ENCODE data around the gene CPTP.
A peak's percentile ranks its signal among the peaks of the same experiment; 100 is the strongest.

The CPTP gene

GRCh38 chr1:1291023-1291528 is 33.5 kb upstream of the CPTP start:
- Histone ChIP-seq H3K9me3 (ENCODE audit: severe bottlenecking) (no peaks in the 10 kb centered on the region), H3K4me3 (ENCODE audit: low read depth, low read length) (no peak overlapping the region), H3K27ac (peak overlapping the region; percentile 38), H3K36me3 (peaks cover 36% of the 10 kb centered on the region), H3K27me3 (ENCODE audit: insufficient read depth, low read depth, severe bottlenecking) (no peaks in the 10 kb centered on the region)
- no peak for DNase-seq
- TF ChIP-seq CTCF (IDR thresholded peaks at IDR 0.05; ENCODE audit: low read depth, low read length): no peak

GRCh38 chr1:1291548-1292441 is 32.8 kb upstream of the CPTP start:
- no peaks in the 10 kb centered on the region for H3K9me3 ChIP-seq (ENCODE audit: severe bottlenecking)
- H3K27me3 ChIP-seq (ENCODE audit: insufficient read depth, low read depth, severe bottlenecking): no peaks in the 10 kb centered on the region
- H3K27ac ChIP-seq: peak overlapping the region; percentile 38
- peak; percentile 88 for DNase-seq
- TF ChIP-seq CTCF (IDR thresholded peaks at IDR 0.05; ENCODE audit: low read depth, low read length): peak; percentile 85
- H3K4me3 ChIP-seq (ENCODE audit: low read depth, low read length): no peak overlapping the region
- peaks cover 41% of the 10 kb centered on the region for H3K36me3 ChIP-seq

GRCh38 chr1:1292442-1292779 is 32.2 kb upstream of the CPTP start:
- H3K9me3 ChIP-seq (ENCODE audit: severe bottlenecking): no peaks in the 10 kb centered on the region
- H3K36me3 ChIP-seq: peaks cover 42% of the 10 kb centered on the region
- H3K27me3 ChIP-seq (ENCODE audit: insufficient read depth, low read depth, severe bottlenecking): no peaks in the 10 kb centered on the region
- no peak overlapping the region for H3K4me3 ChIP-seq (ENCODE audit: low read depth, low read length)
- no peak for DNase-seq
- peak overlapping the region; percentile 30; the same call in 1 of the 2 replicates for H3K27ac ChIP-seq
- TF ChIP-seq CTCF (IDR thresholded peaks at IDR 0.05; ENCODE audit: low read depth, low read length): no peak

- no peak for DNase-seq
- Histone ChIP-seq H3K27me3 (ENCODE audit: insufficient read depth, low read depth, severe bottlenecking) (no peaks in the 10 kb centered on the region), H3K9me3 (ENCODE audit: severe bottlenecking) (no peaks in the 10 kb centered on the region), H3K36me3 (peaks cover 44% of the 10 kb centered on the region), H3K27ac (no peak overlapping the region), H3K4me3 (ENCODE audit: low read depth, low read length) (no peak overlapping the region)
- TF ChIP-seq CTCF (IDR thresholded peaks at IDR 0.05; ENCODE audit: low read depth, low read length): no peak
These were observed 31.8 kb upstream of the CPTP start for GRCh38 chr1:1292851-1293250.

GRCh38 chr1:1293263-1294249 is 31.0 kb upstream of the CPTP start:
- no peak overlapping the region for H3K27ac ChIP-seq

More at GRCh38 chr1:1293263-1294249, 31.0 kb upstream of the CPTP start:
- Histone ChIP-seq H3K4me3 (ENCODE audit: low read depth, low read length) (no peak overlapping the region), H3K36me3 (peaks cover 48% of the 10 kb centered on the region), H3K27me3 (ENCODE audit: insufficient read depth, low read depth, severe bottlenecking) (no peaks in the 10 kb centered on the region), H3K9me3 (ENCODE audit: severe bottlenecking) (no peaks in the 10 kb centered on the region)
- DNase-seq: no peak
- no peak for TF ChIP-seq CTCF (IDR thresholded peaks at IDR 0.05; ENCODE audit: low read depth, low read length)
